ENCODE data around the gene HOMER2.

GRCh38 chr15:82928711-82929110 is 23.8 kb downstream of the HOMER2 start:
- TF ChIP-seq CTCF (IDR thresholded peaks at IDR 0.05) (no peak), POLR2AphosphoS5 (IDR thresholded peaks at IDR 0.05; ENCODE audit: insufficient read depth in 1 of 2, low read depth in 1 of 2) (no peak), POLR2A (IDR thresholded peaks at IDR 0.05) (no peak)

Measured in vagina (tissue), 2 donors.